GM18867 (cell line): ENCODE measurements around the gene TIAL1.

Experiments used
- ATAC-seq: cut with Tn5 transposase; IDR thresholded peaks from one replicate; pipeline ENCODE4 v1.9.1; 2021; ENCODE audit warnings: mild to moderate bottlenecking, moderate library complexity; ENCODE audit not compliant: unreplicated experiment

Gene TIAL1

GRCh38 chr10:119550827-119551226 is 45.9 kb downstream of the TIAL1 start:
- no peak for ATAC-seq

GRCh38 chr10:119549247-119549999 is 47.3 kb downstream of the TIAL1 start:
- ATAC-seq = no peak

- no peak for ATAC-seq
Measured at GRCh38 chr10:119546009-119546408, 50.8 kb downstream of the TIAL1 start.

GRCh38 chr10:119545310-119545709 is 51.5 kb downstream of the TIAL1 start:
- ATAC-seq = no peak

- no peak for ATAC-seq
Measured at GRCh38 chr10:119543814-119544642, 52.7 kb downstream of the TIAL1 start.

GRCh38 chr10:119542988-119543813 is 53.6 kb downstream of the TIAL1 start:
- peak; percentile 44 for ATAC-seq

- peak; percentile 82 for ATAC-seq
Measured at GRCh38 chr10:119542357-119542987, 54.3 kb downstream of the TIAL1 start, which contains the start of gene RGS10. TSS of gene RGS10 (minus strand) at chr10:119542719. CDS start at chr10:119542638, 81 bp downstream.

GRCh38 chr10:119541459-119542356 is 55.1 kb downstream of the TIAL1 start:
- ATAC-seq = peak; percentile 22

- ATAC-seq = no peak
Measured at GRCh38 chr10:119541046-119541445, 55.7 kb downstream of the TIAL1 start.

GRCh38 chr10:119540038-119540437 is 56.7 kb downstream of the TIAL1 start:
- no peak for ATAC-seq

- no peak for ATAC-seq
Measured at GRCh38 chr10:119539359-119539825, 57.4 kb downstream of the TIAL1 start.

- ATAC-seq = no peak
Measured at GRCh38 chr10:119538632-119539358, 58.0 kb downstream of the TIAL1 start.

GRCh38 chr10:119537953-119538630 is 58.7 kb downstream of the TIAL1 start:
- ATAC-seq = no peak

GRCh38 chr10:119536508-119537025 is 60.2 kb downstream of the TIAL1 start:
- no peak for ATAC-seq

GRCh38 chr10:119535837-119536507 is 60.8 kb downstream of the TIAL1 start:
- no peak for ATAC-seq

- no peak for ATAC-seq
Measured at GRCh38 chr10:119535305-119535704, 61.5 kb downstream of the TIAL1 start.

- no peak for ATAC-seq
Measured at GRCh38 chr10:119533473-119533872, 63.3 kb downstream of the TIAL1 start.
